GM18858 (cell line): Measurements from ENCODE around the gene FADD.
"Not testable (repeated sequence)": the region's sequence is repeated elsewhere in the genome, so short reads cannot be mapped to it uniquely, and the experiment has no call there.

Source experiments
- ATAC-seq: cut with Tn5 transposase; IDR thresholded peaks from one replicate; pipeline ENCODE4 v1.9.1; 2021; ENCODE audit not compliant: unreplicated experiment

Gene FADD

DNA sequence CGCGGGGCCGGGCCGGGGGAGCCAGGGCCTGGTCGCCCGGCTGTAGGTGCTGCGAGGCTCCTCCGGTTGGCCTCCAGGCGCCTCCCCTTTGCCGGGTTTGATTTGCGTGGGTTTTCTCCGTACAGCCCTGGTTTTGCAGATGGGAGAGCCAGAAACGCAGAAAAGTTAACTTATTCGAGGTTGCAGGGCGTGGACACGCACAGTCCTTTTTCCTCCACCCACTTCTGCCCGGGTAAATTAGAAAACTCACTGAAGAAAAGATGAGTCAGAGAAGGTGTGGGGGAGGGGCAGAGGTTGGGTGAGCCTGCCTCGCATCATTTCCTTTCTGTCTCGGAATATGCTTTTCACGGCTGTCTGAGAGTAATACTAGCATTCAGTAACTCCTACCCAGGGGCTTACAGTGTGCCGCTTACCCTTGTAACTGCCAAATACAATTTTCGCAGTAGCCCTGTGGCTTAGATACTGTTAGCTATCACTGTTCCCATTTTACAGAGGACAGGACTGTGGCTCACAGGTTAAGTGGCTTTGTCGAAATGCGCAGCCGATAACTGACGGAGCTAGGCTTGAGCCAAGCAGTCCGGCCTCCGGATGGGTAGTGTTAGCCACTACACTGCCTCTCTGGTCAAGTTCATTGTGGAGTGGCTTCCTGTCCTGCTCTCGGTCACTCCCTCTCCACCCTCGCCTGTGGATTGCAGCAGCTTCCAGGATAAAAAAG lies 812 bp downstream of the FADD start:
- peak; percentile 15 for ATAC-seq

- ATAC-seq: no peak
Observed at GRCh38 chr11:70204466-70204799, 1.3 kb downstream of the FADD start.

GRCh38 chr11:70205049-70205725 lies 2.1 kb downstream of the FADD start:
- ATAC-seq: no peak

- no peak for ATAC-seq
Observed at GRCh38 chr11:70205766-70206165, 2.7 kb downstream of the FADD start.

- no peak for ATAC-seq
Observed at GRCh38 chr11:70206226-70206981, 3.3 kb downstream of the FADD start.

GRCh38 chr11:70206982-70207376 lies 3.9 kb downstream of the FADD start:
- no peak for ATAC-seq

DNA sequence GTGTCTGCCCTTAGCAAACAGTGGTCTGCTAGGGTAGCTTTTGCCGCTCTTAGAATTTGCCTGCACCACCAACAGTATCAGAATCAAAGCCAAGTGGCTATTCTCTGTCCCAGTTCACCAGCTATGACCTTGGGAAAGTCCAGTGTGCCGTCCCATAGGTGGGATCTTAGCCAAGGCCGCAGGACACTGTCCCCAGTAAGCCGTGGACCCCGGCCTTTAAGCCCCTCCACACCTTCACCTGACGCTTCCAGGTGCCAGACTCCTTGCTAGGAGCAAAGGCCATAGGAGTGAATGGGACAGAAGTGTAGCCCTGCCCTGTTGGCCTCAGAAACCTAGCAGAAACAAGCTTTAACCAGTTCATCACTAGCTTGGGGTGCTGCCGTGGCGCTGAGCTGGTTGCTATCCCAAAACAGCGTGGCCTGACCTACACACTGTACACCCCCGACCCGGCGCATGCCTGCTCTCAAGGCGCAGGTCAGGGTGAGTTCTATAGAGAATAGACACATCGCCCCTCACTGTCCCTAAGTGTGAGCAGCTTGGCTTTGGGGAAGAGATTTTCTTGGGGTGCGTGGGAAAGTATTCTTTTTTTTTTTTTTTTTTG lies 4.5 kb downstream of the FADD start:
- ATAC-seq: no peak

- ATAC-seq: no peak
Observed at GRCh38 chr11:70209391-70209912, 6.4 kb downstream of the FADD start.

GRCh38 chr11:70210051-70210501 lies 7.0 kb downstream of the FADD start:
- ATAC-seq: no peak

- no peak for ATAC-seq
Observed at GRCh38 chr11:70210530-70210929, 7.4 kb downstream of the FADD start.

DNA sequence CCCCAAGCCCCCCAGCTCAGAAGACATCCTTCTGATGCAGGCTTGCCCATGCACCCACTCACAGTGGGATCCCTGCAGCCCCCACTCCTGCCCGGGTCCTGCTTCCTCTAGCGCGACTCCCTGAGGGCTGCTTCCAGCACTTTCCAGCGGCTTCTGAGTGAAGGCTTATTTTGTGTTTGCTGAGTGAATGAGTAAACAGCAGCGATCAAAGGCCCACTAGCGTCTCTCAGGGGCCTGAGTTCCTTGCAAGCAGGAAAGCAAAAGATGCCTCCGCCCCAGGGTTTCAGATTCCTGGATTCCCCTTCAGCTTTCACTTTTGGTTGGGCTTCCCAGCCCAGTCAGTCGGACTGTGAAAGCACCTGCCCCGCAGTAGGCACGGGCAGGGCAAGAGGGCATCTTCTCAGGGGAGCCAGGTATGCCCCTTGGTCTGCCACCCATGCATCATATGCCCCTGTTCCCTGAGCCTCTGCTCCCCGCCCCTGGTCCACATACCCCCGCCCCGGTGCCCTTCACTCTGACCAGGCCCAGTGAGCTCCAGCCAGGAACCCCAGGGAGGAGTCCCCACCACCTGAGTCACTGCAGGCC lies 9.2 kb downstream of the FADD start:
- no peak for ATAC-seq

- not testable (repeated sequence) for ATAC-seq
Observed at GRCh38 chr11:70217388-70217787, 14.3 kb downstream of the FADD start.

- ATAC-seq: not testable (repeated sequence)
Observed at GRCh38 chr11:70218076-70218475, 15.0 kb downstream of the FADD start.

DNA sequence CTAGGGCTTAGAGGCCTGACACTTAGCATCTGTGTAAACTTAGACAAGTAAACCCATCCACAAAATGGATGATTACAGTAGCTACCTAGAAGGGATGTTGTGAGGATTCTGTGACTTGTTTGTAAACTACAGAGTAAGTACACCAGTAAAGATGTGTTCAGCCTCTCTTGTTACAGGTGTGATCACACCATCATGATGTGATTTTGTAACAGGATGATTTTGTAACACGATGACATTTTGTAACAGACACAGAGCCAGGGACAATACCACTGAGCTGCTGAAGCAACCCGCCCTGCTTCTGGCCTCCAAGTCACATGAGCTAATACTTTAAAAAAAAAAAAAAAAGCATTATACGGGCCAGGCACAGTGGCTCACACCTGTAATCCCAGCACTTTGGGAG lies 17.0 kb downstream of the FADD start:
- ATAC-seq: no peak

DNA sequence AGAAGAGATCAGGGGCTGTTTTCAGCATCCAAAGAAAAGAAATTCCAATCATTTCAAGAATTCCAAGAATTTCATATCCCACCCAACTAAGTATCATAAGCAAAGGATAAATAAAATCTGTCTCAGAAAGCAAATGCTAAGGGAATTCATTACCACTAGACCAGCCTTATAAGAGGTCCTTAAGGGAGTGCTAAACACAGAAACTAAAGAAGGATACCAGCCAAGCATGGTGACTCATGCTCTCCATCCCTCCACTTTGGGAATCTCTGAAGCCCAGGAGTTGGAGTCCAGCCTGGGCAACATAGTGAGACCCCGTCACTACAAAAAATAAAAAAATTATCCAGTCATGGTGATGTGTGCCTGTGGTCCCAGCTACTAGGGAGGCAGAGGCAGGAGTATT lies 17.8 kb downstream of the FADD start:
- ATAC-seq: no peak

GRCh38 chr11:70225681-70226177 lies 22.6 kb downstream of the FADD start:
- ATAC-seq: no peak

DNA sequence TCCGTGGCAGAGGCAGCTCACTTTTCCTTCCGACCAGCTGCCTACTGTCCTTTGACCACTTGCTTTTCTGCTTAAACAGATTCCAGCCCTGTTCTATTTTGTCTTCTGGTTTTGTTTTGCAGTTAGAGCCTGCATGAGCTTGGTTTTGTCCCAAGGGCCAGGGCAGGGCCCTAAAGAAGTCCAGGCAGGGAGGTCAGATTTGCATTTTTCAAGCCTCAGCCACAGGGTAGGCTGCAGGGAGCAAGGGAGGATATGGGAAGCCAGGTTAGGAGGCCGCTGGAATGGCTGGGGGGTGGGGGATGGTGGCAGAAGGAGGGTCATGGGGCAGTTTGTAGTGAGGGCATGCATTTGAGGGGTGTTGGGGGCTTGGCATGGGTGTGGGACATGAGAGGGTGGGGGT lies 23.1 kb downstream of the FADD start:
- no peak for ATAC-seq

GRCh38 chr11:70226967-70227366 lies 23.9 kb downstream of the FADD start:
- ATAC-seq: no peak

- no peak for ATAC-seq
Observed at GRCh38 chr11:70229737-70230136, 26.6 kb downstream of the FADD start.

GRCh38 chr11:70230151-70230839 lies 27.2 kb downstream of the FADD start:
- no peak for ATAC-seq
